ENCODE results near the gene ARFGAP1. TPM values are rescaled to one million over a fixed set of nuclear protein-coding genes. Genes with fewer than 3 reads are reported as not detected.

Gene ARFGAP1
- polyA plus RNA-seq, 1 donor (not counting 4 experiments of a cell fraction or from before 2014, with no cell fraction given): 31.5 TPM

- FAIRE-seq: no peak
Measured at GRCh38 chr20:63293871-63294535, 21.4 kb downstream of the ARFGAP1 start.

GRCh38 chr20:63294536-63294900, 21.9 kb downstream of the ARFGAP1 start:
- Histone ChIP-seq H3K36me3 (ENCODE audit: control insufficient read depth in 2 of 2, extremely low read depth in 1 of 2, insufficient read depth in 2 of 2, low read length in 2 of 2) (no peaks in the 10 kb centered on the region), H3K4me1 (ENCODE audit: control insufficient read depth, extremely low read depth, insufficient read depth, low read length) (no peaks in the 10 kb centered on the region), H3K9me1 (ENCODE audit: control insufficient read depth, extremely low read depth, insufficient read depth, low read length) (no peaks in the 10 kb centered on the region), H2AFZ (ENCODE audit: control insufficient read depth, low read length) (no peak overlapping the region), H3K79me2 (ENCODE audit: control insufficient read depth, insufficient read depth, low read length) (no peaks in the 10 kb centered on the region), H3K27me3 (ENCODE audit: control insufficient read depth, extremely low read depth, insufficient read depth, low read length) (peaks cover 26% of the 10 kb centered on the region), H4K20me1 (ENCODE audit: control insufficient read depth, extremely low read depth, insufficient read depth, low read length) (peaks cover 5% of the 10 kb centered on the region), H3K9me3 (ENCODE audit: control insufficient read depth, low read depth, low read length) (no peaks in the 10 kb centered on the region), H3K9ac (ENCODE audit: control insufficient read depth, extremely low read depth, insufficient read depth, low read length) (no peak overlapping the region), H3K27ac (ENCODE audit: control insufficient read depth, insufficient read depth, low read length) (no peak overlapping the region), H3K4me2 (ENCODE audit: control insufficient read depth, extremely low read depth, insufficient read depth, low read depth, low read length) (no peak overlapping the region), H3K4me3 (ENCODE audit: control insufficient read depth in 2 of 3, extremely low read depth in 1 of 3, insufficient read depth in 2 of 3, low read depth in 1 of 3, low read length in 3 of 3) (no peak overlapping the region)
- FAIRE-seq (no peak), DNase-seq (ENCODE audit: low read depth, low spot score) (no peak)
- dilution Hi-C loops (cut with MboI; ENCODE audit: extremely low pct_ligation_motif_present, low sequenced_read_pairs): no loop called here
- TF ChIP-seq, protein P1, sequence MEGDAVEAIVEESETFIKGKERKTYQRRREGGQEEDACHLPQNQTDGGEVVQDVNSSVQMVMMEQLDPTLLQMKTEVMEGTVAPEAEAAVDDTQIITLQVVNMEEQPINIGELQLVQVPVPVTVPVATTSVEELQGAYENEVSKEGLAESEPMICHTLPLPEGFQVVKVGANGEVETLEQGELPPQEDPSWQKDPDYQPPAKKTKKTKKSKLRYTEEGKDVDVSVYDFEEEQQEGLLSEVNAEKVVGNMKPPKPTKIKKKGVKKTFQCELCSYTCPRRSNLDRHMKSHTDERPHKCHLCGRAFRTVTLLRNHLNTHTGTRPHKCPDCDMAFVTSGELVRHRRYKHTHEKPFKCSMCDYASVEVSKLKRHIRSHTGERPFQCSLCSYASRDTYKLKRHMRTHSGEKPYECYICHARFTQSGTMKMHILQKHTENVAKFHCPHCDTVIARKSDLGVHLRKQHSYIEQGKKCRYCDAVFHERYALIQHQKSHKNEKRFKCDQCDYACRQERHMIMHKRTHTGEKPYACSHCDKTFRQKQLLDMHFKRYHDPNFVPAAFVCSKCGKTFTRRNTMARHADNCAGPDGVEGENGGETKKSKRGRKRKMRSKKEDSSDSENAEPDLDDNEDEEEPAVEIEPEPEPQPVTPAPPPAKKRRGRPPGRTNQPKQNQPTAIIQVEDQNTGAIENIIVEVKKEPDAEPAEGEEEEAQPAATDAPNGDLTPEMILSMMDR (optimal IDR thresholded peaks at IDR 0.05 in 1 of 3, IDR thresholded peaks at IDR 0.05 in 1 of 3, conservative IDR thresholded peaks at IDR 0.05 in 1 of 3; ENCODE audit: extremely low read depth in 1 of 3, insufficient read depth in 2 of 3, low read length in 3 of 3): no peak
- no peak for TF ChIP-seq EZH2 (IDR thresholded peaks at IDR 0.05; ENCODE audit: low read length)

More at GRCh38 chr20:63293871-63294535, 21.4 kb downstream of the ARFGAP1 start:
- Histone ChIP-seq H3K27me3 (ENCODE audit: control insufficient read depth, extremely low read depth, insufficient read depth, low read length) (peaks cover 26% of the 10 kb centered on the region), H2AFZ (ENCODE audit: control insufficient read depth, low read length) (no peak overlapping the region), H3K79me2 (ENCODE audit: control insufficient read depth, insufficient read depth, low read length) (no peaks in the 10 kb centered on the region), H3K27ac (ENCODE audit: control insufficient read depth, insufficient read depth, low read length) (no peak overlapping the region), H3K4me1 (ENCODE audit: control insufficient read depth, extremely low read depth, insufficient read depth, low read length) (no peaks in the 10 kb centered on the region), H3K9me3 (ENCODE audit: control insufficient read depth, low read depth, low read length) (no peaks in the 10 kb centered on the region), H3K9ac (ENCODE audit: control insufficient read depth, extremely low read depth, insufficient read depth, low read length) (no peak overlapping the region), H3K4me2 (ENCODE audit: control insufficient read depth, extremely low read depth, insufficient read depth, low read depth, low read length) (no peak overlapping the region), H3K36me3 (ENCODE audit: control insufficient read depth in 2 of 2, extremely low read depth in 1 of 2, insufficient read depth in 2 of 2, low read length in 2 of 2) (peaks cover 2 to 5% of the 10 kb centered on the region in 2 experiments), H3K9me1 (ENCODE audit: control insufficient read depth, extremely low read depth, insufficient read depth, low read length) (no peaks in the 10 kb centered on the region), H4K20me1 (ENCODE audit: control insufficient read depth, extremely low read depth, insufficient read depth, low read length) (peaks cover 5% of the 10 kb centered on the region), H3K4me3 (ENCODE audit: control insufficient read depth in 2 of 3, extremely low read depth in 1 of 3, insufficient read depth in 2 of 3, low read depth in 1 of 3, low read length in 3 of 3) (no peak overlapping the region)
- TF ChIP-seq, protein P1 (optimal IDR thresholded peaks at IDR 0.05 in 1 of 3, IDR thresholded peaks at IDR 0.05 in 1 of 3, conservative IDR thresholded peaks at IDR 0.05 in 1 of 3; ENCODE audit: extremely low read depth in 1 of 3, insufficient read depth in 2 of 3, low read length in 3 of 3): no peak
- TF ChIP-seq EZH2 (IDR thresholded peaks at IDR 0.05; ENCODE audit: low read length): no peak
- no peak for DNase-seq (ENCODE audit: low read depth, low spot score)
- dilution Hi-C loops (cut with MboI; ENCODE audit: extremely low pct_ligation_motif_present, low sequenced_read_pairs): no loop called here
